ENCODE measurements around the gene BSG.
"Not testable (repeated sequence)": the region's sequence is repeated elsewhere in the genome, so short reads cannot be mapped to it uniquely, and the experiment has no call there.

Gene BSG

DNA sequence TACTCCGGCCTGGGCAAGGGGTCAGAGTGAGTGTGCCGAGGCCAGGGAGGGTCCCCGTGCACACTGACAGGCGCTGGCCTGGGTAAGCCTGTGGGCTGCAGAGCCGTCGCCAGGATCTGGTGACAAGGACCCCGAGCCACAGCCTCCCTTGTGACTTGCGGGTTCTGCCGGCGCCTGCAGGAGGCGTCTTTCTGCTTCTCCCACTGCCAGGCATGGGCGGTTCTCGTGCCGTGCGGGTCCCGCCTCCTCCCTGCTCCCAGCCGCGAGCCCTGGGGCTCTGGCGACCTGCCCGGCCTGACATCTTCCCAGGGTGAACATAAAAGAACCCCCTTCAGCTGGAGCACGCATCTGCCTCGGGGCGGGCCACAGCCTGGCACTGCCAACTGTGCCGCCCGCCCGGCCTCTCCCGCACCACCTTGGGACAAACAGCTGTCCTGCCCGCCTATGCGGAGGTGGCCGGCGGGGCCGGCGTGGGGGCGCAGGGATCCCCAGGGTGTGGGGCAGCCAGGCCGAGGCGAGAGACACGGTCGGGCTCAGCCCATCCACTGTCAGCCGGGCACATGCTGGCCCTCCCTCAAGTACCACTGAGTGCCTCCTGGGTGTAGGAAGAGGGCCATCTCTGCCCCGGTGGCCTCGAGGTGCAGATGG lies 15.8 kb downstream of the BSG start:
- DNase-seq (ENCODE audit: low read depth), result peak; percentile 32

DNA sequence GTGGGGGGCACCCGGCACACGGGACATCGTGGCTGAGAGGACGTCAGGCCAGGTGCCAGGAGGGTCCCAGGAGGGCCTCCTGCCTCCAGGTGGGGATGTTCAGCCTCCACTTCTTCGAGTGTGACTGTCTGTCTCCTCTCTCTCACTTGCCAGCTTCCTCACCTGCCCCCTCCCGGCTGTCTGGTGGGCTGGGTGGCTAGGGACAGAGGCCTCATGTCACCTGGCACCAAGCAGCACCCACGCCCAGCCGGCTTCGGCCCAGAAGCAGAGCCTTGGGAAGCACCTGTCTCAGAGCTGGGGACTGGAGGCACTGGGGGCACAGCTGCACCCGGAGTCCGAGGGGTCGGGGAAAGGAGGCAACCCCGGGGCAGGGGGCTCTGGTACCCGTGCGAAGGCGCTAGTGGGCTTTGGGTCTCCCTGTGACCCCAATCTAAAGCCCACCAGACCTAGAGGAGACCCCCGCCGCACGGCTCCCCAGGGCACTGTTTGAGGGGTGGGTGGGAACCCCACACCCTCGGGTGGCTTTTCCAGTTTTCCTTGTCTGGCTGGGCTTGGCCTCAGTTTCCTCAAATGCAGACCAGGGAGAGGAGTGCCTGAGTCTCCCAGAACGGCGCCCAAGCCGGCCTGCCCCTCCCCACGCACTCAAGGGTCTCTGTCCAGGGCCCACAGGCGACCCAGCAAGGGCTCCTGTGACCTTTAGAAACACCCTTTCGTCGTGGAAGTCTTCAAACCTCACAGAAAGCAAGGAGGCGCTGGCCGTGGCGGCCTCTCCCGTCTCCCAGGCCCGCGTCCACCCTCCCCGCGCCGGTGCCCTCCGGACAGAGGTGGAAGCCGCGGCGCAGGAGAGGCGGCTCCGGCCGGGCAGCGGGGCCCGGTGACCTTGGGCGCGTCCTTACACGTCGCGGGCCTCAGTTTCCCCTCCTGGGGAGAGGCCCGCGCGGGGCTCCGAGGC lies 16.6 kb downstream of the BSG start:
- DNase-seq (ENCODE audit: low read depth), result no peak

DNA sequence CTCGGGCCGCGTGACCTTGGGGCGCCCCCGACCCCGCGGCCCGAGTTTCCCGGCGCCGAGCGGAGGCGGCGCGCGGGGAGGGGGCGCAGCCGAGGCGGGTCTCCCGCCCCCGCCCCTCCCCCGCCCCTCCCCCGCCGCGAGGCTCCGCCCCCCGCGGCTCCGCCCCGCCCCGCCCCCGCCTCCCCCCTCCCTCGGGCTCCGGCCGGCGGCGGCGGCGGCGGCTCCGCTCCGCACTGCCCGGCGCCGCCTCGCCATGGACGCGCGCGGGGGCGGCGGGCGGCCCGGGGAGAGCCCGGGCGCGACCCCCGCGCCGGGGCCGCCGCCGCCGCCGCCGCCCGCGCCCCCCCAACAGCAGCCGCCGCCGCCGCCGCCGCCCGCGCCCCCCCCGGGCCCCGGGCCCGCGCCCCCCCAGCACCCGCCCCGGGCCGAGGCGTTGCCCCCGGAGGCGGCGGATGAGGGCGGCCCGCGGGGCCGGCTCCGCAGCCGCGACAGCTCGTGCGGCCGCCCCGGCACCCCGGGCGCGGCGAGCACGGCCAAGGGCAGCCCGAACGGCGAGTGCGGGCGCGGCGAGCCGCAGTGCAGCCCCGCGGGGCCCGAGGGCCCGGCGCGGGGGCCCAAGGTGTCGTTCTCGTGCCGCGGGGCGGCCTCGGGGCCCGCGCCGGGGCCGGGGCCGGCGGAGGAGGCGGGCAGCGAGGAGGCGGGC lies 17.4 kb downstream of the BSG start, which contains the start of gene HCN2:
HCN2 (plus strand) TSS at position 189 of the 703 bp plus-strand sequence; CDS start at position 254, 65 bp downstream.
- DNase-seq (ENCODE audit: low read depth), result no peak

DNA sequence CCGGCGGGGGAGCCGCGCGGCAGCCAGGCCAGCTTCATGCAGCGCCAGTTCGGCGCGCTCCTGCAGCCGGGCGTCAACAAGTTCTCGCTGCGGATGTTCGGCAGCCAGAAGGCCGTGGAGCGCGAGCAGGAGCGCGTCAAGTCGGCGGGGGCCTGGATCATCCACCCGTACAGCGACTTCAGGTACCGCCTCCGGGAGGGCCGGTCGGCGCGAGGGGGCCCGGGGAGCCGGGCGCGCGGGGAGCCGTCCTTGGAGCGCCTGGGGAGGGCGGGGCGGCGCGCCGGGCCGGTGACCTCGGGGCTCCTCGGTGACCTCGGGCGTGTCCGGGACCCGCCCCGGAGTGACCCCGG lies 18.0 kb downstream of the BSG start:
- no peak for DNase-seq (ENCODE audit: low read depth)

DNA sequence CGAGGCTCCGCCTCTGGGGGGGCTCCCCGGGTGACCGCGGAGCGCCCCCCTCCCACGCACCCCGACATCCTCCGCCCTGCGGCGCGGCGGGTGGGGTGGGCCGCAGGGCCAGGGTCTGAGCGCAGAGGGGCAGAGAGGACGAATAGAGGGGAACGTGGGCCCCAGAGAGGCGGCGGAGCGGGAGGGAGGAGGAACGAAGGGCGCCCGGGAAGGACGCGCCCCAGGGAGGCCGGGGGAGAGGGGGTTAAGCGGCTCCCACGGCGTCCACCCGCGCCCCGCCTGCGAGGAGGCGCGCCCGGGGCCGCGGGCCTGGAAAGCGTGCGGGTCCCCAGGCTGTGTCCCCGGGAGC lies 18.3 kb downstream of the BSG start:
- DNase-seq (ENCODE audit: low read depth), result no peak

DNA sequence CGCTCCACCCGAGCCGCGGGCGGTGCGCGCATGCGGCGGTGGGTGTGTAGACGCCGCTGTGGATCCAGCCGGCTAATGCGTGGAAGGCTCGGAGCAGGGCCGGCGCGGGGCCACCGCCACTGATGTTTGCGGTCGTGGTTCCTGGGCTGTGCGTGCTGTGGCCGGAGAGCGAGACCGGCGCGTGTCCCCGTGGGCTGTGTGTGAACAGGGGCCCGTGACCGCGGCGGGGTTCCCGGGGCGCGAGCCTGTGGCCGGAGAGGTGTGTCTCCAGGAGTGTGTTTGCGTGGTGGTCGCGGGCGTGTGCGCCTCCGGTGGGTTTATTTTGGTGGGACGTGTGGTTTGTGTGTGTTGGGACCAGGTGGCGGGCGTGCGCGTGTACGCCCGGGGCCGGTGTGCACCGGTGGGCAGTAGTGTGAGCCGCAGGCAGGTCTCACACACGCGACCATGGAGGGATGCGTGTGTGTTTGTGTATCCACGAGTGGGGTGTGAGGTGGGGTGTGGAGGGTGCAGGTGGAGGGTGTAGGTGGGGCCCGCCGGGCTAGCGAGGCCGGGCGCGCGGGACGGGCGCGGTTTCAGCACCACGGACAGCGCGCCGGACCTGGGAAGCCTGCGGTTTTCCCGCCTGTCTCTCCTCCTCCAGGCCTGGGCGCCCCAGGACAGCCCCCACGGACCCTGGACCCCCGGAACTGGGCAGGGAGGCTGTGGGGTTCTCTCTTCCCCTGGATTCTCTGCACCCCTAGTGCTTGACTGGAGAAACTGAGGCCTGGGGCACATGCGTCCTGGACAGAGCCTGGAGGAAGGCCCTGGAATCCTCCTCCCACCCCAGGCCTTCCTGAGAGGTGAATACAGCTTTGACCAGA lies 18.9 kb downstream of the BSG start:
- DNase-seq (ENCODE audit: low read depth), result no peak

DNA sequence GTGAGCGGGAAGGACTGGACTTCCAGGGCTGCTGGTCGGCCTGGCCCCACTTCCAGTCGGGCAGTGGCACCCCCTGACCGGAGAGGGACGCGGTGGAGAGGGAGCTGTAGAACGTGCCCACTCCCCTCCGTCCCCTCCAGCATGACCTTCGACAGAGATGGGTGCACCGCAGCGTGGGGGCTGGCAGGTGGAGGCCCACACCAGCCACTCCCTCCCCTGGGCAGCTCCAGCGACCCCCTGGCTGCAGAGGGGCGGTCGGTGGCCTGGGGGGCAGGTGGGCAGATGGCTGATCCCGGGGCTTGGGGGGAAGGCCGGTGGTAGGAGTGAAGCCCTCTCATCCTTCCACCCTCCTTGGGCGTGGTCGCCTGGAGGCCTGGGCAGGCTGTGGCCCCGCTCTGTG lies 19.7 kb downstream of the BSG start:
- no peak for DNase-seq (ENCODE audit: low read depth)

DNA sequence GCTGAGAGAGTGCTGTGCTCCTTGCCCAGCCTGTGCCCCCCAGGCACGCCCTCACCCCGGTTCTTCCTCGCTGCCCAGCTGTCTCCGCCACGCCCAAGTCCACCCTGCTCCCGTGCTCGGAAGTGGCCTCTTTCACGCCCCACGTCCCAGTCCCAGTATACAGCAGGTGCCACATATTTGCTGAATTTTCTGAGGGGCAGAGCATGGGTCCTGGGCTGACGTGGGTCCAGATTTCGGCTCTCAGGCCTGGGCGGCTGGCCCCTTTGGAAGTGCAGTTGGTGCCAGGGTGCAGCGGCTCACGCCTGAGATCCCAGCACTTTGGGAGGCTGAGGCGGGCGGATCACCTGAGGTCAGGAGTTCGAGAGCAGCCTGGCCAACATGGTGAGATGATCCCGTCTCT lies 20.7 kb downstream of the BSG start:
- DNase-seq (ENCODE audit: low read depth), result no peak

- DNase-seq (ENCODE audit: low read depth), result no peak
Observed at GRCh38 chr19:593505-593904, 21.1 kb downstream of the BSG start.

DNA sequence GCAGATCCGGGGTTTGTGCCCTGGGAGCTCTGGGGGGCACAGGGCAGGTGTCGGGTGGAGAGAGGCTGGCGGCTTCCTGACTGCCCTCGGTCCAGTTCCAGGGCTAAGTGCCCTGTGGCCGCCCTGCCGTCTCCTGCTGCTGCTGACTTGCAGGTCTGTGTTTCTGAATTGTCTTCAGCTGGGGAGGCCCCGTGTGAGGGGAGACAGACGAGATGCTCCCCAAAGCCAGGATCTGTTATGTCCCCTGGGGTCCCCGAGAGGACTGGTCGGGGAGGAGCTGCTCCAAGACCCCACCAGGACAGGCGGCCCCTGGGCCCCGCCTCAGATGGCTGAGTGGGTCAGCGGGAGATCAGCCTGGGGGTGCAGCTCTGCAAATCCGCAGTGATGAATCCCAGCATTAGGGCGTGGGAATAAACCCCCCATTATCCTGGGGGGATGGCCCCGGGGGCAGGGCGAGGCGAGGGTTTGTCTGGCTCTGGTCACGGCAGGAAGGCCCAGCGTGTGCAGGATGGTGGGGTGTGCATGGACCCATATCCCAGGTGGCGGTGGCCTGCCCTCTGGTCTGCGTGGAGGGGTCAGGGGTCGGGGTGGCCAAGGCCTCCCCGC lies 22.0 kb downstream of the BSG start:
- DNase-seq (ENCODE audit: low read depth), result no peak

DNA sequence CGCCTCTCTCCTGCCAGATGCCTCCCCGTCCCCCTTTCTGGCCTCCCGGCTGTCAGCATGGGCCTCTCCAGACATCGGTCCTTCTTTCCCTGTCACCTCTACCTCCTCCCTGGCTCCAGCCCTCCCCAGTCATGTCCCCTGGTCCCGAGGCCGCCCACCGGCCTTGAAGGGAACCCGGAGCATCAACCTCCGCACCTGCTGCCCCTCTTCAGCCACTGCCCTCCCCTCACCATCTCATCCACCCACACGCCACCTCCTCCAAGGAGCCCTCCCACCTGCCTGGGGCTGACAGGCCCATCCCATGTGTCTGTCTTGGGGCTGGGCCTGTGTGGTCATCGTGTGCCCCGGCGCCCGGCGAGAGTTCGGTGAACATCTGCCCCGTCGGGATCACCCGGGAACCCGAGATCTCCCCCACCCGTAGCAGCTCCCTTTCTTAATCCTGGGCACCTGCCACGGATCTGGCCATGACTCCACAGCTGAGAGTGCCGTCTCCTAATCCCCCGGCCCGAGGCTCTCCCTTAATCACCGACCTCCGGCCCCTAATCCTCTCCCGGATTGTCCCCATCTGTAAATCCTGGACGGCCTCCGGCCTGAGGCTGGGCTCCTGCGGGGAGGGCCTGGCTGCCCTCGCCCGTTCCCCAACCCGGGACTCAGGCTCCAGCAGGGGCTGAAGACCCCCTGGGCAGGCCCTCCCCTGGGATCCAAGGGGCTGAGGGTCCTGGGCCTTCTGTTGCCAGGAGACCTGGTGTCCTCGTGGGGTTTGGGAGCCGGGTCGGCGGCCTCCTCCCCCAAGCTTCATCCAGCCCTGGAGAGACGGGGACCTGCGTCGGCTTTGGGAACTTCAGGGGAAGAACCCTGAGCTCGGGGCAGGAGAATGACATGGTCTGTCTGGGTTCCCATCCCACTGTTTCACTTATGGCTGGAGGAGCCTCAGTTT lies 23.2 kb downstream of the BSG start:
- no peak for DNase-seq (ENCODE audit: low read depth)

- DNase-seq (ENCODE audit: low read depth), result no peak
Observed at GRCh38 chr19:596263-596655, 23.9 kb downstream of the BSG start.

GRCh38 chr19:597406-598315 lies 25.3 kb downstream of the BSG start:
- no peak for DNase-seq (ENCODE audit: low read depth)

- no peak for DNase-seq (ENCODE audit: low read depth)
Observed at GRCh38 chr19:601310-601709, 28.9 kb downstream of the BSG start.

- no peak for DNase-seq (ENCODE audit: low read depth)
Observed at GRCh38 chr19:601790-602189, 29.4 kb downstream of the BSG start.

DNA sequence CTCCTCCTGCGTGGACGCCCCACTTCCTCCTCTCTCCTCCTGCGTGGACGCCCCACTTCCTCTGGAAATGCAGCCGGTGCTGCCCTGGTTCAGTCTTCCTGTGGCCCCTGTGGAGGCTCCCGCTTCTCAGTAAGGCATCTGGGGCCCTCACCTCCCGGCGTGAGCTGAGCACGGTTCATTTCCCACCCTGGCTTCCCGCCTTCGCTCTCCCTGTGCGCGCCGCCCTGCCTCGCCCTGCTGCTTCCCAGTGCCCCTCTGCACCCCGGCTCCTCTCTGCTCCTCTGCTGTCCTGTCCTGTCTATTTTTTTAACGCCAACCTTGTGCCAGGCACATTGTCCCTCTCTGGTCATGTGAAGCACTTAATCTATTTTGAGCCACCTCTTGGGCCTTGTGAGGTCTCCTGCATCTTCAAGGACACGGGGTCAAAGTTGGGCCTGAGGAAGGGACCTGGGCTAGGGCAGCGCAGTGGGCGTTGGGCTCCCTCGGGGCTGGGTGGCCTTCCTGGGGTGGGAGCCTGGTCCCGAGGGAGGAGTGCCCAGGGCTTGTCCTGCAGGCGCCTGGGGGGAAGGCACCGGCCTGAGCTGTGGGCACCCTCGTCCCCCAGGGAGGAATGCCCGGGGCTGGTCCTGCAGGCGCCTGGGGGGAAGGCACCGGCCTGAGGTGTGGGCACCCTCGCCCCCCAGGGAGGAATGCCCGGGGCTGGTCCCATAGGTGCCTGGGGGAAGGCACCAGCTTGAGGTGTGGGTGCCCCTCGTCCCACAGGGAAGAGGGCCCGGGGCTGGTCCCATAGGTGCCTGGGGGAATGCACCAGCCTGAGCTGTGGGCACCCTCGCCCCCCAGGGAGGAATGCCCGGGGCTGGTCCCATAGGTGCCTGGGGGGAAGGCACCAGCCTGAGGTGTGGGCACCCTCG lies 30.2 kb downstream of the BSG start:
- no peak for DNase-seq (ENCODE audit: low read depth)

GRCh38 chr19:603302-603639 lies 30.9 kb downstream of the BSG start:
- DNase-seq (ENCODE audit: low read depth), result not testable (repeated sequence)

GRCh38 chr19:603779-604178 lies 31.4 kb downstream of the BSG start:
- DNase-seq (ENCODE audit: low read depth), result not testable (repeated sequence)

Measured in activated gamma-delta T cell treated with anti-CD3 and anti-CD28 coated beads, Interleukin-2, amount 50 U/mL, for 16 hours (primary cell).